GM19397 (cell line): ENCODE measurements around the gene HELLS.
"Not testable (repeated sequence)": the region's sequence is repeated elsewhere in the genome, so short reads cannot be mapped to it uniquely, and the experiment has no call there.

Experiments
- ATAC-seq: cut with Tn5 transposase; IDR thresholded peaks from one replicate; pipeline ENCODE4 v1.9.1; 2021; ENCODE audit warnings: mild to moderate bottlenecking, moderate library complexity; ENCODE audit not compliant: unreplicated experiment

The HELLS gene

GRCh38 chr10:94545391-94546048 lies at the start of gene HELLS:
Gene HELLS, plus strand, starts transcription at chr10:94545788. Its CDS starts 134 bp downstream, at chr10:94545922.
- ATAC-seq = peak; percentile 84

- ATAC-seq = no peak
These were observed 49.6 kb upstream of the HELLS start for GRCh38 chr10:94496010-94496409.

DNA sequence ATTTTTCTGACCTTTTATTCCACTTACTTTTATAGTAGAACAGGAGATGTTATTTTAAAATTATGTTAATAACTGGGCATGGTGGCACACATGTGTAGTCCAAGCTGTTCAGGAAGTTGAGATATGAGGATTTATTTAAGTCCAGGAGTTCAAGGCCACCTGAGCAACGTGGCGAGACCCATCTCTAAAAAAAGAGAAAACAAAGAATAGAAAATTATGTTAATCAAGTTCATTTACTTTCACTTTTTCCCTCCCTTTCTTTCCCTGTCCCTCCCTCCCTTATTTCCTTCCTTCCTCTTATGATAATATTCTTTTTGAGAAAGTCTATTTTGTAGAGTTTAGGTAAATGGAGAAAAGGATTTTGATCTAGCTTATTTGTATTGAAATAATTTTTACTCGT lies 48.9 kb upstream of the HELLS start:
- no peak for ATAC-seq

DNA sequence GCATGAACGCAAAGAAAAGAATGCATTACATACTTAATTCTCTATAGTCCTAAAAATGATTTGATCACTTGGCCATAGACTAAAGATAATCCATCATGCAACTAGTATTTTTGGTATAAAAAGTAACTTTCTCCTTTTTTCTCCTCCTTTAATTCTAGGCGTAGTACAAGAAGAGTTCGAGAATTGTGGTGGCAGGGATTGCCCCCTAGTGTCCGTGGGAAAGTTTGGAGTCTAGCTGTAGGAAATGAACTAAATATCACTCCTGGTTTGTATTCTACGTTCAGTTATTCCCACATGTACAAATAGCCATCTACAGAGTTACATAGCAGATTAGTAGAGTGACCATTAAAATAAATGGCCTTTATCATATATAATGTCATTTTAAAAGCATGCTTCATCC lies 45.5 kb upstream of the HELLS start:
- no peak for ATAC-seq

DNA sequence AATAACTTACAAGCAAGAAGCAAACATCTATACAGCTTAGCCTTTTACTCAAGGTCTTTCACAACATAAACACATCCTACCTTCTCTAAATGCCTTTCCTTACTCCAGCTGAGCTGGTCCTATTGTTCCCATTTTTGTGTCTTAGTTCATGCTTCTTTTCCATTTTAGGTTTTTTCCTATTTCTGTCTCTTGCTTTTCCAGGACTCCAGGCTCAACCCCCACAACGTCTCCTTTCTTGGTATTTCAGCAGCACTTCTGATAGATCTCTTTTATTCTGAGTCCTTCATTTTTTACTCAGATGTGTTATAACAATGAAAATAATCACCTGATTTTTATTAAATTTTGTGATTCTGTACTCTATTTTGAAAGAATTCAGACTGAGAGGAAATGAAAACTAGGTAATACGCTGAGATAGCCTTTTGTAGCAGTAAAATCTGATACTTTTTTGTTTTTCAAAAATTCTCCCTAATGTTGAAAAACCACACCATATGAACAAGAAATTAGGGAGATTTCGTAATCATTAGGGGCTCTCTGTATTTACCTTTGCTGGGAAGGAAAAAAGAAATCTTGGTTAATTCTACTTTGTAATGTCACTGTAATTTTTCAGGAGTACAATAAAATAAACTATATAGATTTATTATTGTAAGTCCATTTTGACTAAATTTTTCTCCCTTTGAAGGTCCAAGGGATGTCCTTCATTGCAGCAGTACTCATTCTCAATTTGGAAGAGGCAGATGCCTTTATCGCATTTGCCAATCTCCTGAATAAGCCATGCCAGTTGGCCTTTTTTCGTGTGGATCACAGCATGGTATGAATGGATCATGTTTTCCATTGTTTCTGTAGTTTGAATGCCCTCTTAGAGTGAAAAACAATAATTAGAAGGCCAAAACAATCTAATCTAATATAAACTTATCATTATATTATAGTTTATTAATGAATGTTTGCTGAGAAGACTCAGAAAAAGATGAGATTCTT lies 24.0 kb upstream of the HELLS start:
- no peak for ATAC-seq

DNA sequence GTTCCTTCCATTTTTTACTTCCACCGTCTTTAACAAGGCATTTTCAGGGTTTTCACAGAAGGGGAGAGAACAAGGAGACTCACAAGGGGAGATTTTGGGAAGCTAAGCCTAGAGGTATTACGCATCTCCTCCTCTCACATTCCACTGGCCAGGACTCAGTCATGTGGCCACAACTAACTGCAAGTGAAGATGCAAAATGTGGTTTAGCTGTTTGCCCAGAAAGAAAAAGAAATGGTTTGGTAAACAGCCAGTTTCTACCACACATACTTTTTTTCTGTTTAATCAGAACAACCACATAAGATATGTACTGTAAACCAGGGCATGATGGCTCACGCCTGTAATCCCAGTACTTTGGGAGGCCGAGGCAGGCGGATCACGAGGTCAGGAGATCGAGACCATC lies 21.4 kb upstream of the HELLS start:
- no peak for ATAC-seq

DNA sequence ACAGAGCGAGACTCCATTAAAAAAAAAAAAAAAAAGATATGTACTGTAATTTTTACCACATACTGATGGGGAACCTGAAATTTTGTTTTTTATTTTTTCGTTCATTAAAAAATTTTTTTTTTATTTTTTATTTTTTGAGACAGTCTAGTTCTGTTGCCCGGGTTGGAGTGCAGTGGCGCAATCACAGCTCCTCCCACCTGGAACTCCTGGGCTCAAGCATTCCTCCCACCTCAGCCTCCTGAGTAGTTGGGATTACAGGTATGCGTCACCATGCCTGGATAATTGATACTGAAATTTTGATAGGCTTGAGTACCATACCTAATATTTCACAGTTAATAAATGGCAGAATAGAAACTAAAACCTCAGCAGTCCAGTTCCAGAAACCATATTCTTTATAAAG lies 20.9 kb upstream of the HELLS start:
- ATAC-seq = no peak

DNA sequence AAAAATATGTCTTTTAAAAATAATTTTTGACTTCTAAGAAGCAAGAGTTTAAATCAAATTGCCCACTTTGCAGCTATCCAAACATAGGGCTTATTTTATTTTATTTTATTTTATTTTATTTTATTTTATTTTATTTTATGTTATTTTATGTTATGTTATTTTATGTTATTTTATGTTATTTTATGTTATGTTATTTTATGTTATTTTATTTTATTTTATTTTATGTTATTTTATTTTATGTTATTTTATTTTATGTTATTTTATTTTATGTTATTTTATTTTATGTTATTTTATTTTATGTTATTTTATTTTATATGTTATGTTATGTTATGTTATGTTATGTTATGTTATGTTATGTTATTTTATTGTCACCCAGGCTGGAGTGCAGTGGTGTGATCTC lies 14.0 kb upstream of the HELLS start:
- not testable (repeated sequence) for ATAC-seq

DNA sequence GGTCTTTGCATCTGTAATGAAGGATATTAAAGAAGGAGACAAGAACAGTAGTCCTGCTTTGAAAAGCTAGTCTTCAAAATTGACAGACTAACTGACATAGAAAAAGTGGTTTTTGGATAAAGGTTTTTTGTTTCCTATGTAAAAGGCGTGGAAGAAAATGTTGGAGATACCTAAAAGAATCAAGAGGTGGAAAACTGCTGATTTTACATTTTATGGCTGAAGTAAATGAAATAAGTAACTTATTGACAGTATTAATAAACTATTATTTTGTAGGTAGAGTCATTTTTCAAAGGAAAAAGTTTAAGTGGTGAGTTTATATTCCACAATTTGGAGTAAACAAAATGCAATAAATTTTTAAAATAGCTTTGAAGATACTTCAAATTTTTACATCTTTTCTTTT lies 12.6 kb upstream of the HELLS start:
- no peak for ATAC-seq

- not testable (repeated sequence) for ATAC-seq
These were observed 3.3 kb upstream of the HELLS start for GRCh38 chr10:94542282-94542681.

DNA sequence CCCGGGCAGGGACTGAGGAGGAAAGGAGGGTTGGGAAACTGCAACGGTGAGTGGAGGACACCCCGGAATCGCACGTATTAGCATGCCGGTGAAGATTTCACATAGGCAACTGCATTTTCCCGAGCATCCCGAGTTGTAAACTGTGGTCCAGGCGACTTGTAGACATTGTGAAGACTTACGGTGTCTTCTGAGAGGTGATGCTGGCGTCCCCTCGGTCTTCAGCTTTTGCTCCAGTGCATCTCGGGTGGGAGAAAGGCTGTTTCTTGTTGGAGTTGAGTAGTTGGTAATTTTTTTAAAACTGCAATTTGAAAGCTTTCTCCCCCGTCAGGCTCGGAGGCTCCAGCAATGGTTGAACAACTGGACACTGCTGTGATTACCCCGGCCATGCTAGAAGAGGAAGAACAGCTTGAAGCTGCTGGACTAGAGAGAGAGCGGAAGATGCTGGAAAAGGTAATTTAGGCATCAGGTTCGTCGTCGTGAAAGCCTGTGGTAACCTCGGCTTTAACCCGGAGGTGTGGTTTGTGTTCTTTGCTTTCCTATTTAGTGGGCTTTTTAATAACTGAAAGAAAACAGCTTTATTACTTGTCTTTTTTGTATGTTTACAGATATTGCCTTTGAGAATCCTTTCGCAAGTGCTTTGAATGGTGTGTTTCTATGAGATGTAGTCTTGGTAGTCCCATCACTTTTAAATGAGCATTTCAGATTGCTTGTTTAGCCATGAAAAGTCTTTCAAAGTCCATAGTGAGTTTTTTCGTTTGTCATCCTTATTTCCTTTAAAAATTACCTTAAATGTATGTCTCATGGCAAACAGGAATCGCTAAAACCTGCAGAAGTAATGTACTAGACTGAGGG lies 687 bp downstream of the HELLS start:
- ATAC-seq = peak; percentile 19

- ATAC-seq = no peak
These were observed 1.3 kb downstream of the HELLS start for GRCh38 chr10:94546901-94547185.

- no peak for ATAC-seq
These were observed 3.6 kb downstream of the HELLS start for GRCh38 chr10:94549221-94549620.

DNA sequence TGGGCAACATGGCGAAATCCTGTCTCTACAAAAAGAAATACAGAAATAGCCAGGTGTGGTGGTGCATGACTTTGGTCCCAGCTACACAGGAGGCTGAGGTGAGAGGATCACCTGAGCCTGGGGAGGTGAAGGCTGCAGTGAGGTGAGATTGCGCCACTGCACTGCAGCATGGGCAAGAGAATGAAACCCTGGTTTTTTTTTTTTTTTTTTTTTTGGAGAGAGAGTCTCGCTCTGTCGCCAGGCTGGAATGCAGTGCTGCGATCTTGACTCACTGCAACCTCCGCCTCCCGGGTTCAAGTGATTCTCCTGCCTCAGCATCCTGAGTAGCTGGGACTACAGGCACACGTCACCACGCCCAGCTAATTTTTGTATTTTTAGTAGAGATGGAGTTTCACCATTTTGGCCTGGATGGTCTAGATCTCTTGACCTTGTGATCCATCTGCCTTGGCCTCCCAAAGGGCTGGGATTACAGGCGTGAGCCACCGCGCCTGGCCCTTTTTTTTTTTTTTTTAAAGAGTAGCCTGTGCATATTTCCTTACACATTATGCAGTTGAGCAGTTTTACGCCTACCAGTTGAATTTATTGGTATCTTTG lies 22.2 kb downstream of the HELLS start:
- not testable (repeated sequence) for ATAC-seq

DNA sequence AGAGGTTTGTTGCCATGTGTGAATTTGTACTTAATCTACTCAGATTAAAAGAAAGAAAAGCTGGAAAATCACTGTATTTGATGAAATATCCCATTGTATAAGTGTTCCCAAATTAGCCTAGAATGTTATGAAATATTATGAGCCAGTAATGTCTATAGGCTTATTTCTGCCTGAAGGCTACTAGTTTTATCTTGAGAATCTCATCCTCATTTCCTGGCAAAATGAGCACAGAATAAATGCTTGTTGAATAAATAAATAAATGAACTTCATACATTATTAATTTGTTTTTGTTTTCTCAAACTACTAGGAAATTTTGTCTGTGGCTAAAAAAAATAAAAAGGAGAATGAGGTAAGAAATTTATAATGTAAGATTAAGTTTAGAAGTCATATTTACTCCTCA lies 25.5 kb downstream of the HELLS start:
- no peak for ATAC-seq

GRCh38 chr10:94571528-94571927 lies 25.9 kb downstream of the HELLS start:
- no peak for ATAC-seq

- ATAC-seq = no peak
These were observed 33.2 kb downstream of the HELLS start for GRCh38 chr10:94578790-94579189.

DNA sequence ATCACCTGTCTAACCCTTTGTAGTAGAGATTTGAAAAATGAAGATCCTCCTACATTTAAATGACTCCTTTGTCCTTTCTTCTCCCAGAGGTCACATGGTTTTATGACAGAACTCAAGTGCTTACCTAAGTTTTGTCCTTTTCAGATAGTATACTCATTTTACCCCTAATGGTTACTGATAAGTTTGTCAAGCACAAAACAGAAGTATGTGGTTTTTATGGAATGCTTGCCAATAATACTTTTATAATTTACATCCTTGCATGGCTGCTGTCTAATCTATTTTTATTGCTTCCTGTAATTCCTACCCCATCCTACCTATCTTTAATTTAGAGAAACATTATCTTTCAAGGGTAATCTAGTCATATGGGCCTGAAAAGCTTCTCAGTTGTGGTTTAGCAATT lies 37.5 kb downstream of the HELLS start:
- ATAC-seq = no peak

- ATAC-seq = no peak
These were observed 46.0 kb downstream of the HELLS start for GRCh38 chr10:94591461-94592205.
